ENCODE data around the gene JKAMP.
A peak's percentile ranks its signal among the peaks of the same experiment; 100 is the strongest.

The JKAMP gene

GRCh38 chr14:59510966-59511365 lies 26.6 kb downstream of the JKAMP start:
- no peak for TF ChIP-seq CTCF (IDR thresholded peaks at IDR 0.05; ENCODE audit: insufficient read depth, low read length, poor library complexity, severe bottlenecking)
- Histone ChIP-seq H3K4me3 (replicated peaks; ENCODE audit: low read depth, low read length) (no peak overlapping the region), H3K36me3 (ENCODE audit: control insufficient read depth, insufficient read depth, low read length) (no peaks in the 10 kb centered on the region), H3K27me3 (replicated peaks; ENCODE audit: control insufficient read depth, insufficient read depth, low read length) (no peaks in the 10 kb centered on the region)
- no peak for DNase-seq (ENCODE audit: extremely low read depth, insufficient read length)

GRCh38 chr14:59511916-59512575 lies 27.7 kb downstream of the JKAMP start:
- TF ChIP-seq CTCF (IDR thresholded peaks at IDR 0.05; ENCODE audit: insufficient read depth, low read length, poor library complexity, severe bottlenecking), result peak; percentile 65
- Histone ChIP-seq H3K4me3 (replicated peaks; ENCODE audit: low read depth, low read length) (no peak overlapping the region), H3K36me3 (ENCODE audit: control insufficient read depth, insufficient read depth, low read length) (no peaks in the 10 kb centered on the region), H3K27me3 (replicated peaks; ENCODE audit: control insufficient read depth, insufficient read depth, low read length) (no peaks in the 10 kb centered on the region)
- no peak for DNase-seq (ENCODE audit: extremely low read depth, insufficient read length)

- no peaks in the 10 kb centered on the region for H3K27me3 ChIP-seq (replicated peaks; ENCODE audit: control insufficient read depth, insufficient read depth, low read length)
- no peak for TF ChIP-seq CTCF (IDR thresholded peaks at IDR 0.05; ENCODE audit: insufficient read depth, low read length, poor library complexity, severe bottlenecking)
- DNase-seq (ENCODE audit: extremely low read depth, insufficient read length), result no peak
- H3K36me3 ChIP-seq (ENCODE audit: control insufficient read depth, insufficient read depth, low read length), result no peaks in the 10 kb centered on the region
- H3K4me3 ChIP-seq (replicated peaks; ENCODE audit: low read depth, low read length), result no peak overlapping the region
These were observed 35.9 kb downstream of the JKAMP start for GRCh38 chr14:59520224-59520623.

- no peak for DNase-seq (ENCODE audit: extremely low read depth, insufficient read length)
- H3K27me3 ChIP-seq (replicated peaks; ENCODE audit: control insufficient read depth, insufficient read depth, low read length), result no peaks in the 10 kb centered on the region
These were observed 44.9 kb downstream of the JKAMP start for GRCh38 chr14:59529189-59529588.

GRCh38 chr14:59530349-59530748 lies 46.0 kb downstream of the JKAMP start:
- DNase-seq (ENCODE audit: extremely low read depth, insufficient read length), result no peak
- TF ChIP-seq CTCF (IDR thresholded peaks at IDR 0.05; ENCODE audit: insufficient read depth, low read length, poor library complexity, severe bottlenecking), result no peak
- Histone ChIP-seq H3K36me3 (ENCODE audit: control insufficient read depth, insufficient read depth, low read length) (no peaks in the 10 kb centered on the region), H3K27me3 (replicated peaks; ENCODE audit: control insufficient read depth, insufficient read depth, low read length) (no peaks in the 10 kb centered on the region), H3K4me3 (replicated peaks; ENCODE audit: low read depth, low read length) (no peak overlapping the region)

More at GRCh38 chr14:59529189-59529588, 44.9 kb downstream of the JKAMP start:
- TF ChIP-seq CTCF (IDR thresholded peaks at IDR 0.05; ENCODE audit: insufficient read depth, low read length, poor library complexity, severe bottlenecking), result no peak
- no peaks in the 10 kb centered on the region for H3K36me3 ChIP-seq (ENCODE audit: control insufficient read depth, insufficient read depth, low read length)
- no peak overlapping the region for H3K4me3 ChIP-seq (replicated peaks; ENCODE audit: low read depth, low read length)

- no peaks in the 10 kb centered on the region for H3K36me3 ChIP-seq (ENCODE audit: control insufficient read depth, insufficient read depth, low read length)
- TF ChIP-seq CTCF (IDR thresholded peaks at IDR 0.05; ENCODE audit: insufficient read depth, low read length, poor library complexity, severe bottlenecking), result no peak
- DNase-seq (ENCODE audit: extremely low read depth, insufficient read length), result no peak
- H3K27me3 ChIP-seq (replicated peaks; ENCODE audit: control insufficient read depth, insufficient read depth, low read length), result no peaks in the 10 kb centered on the region
- H3K4me3 ChIP-seq (replicated peaks; ENCODE audit: low read depth, low read length), result no peak overlapping the region
These were observed 48.1 kb downstream of the JKAMP start for GRCh38 chr14:59532419-59532818.

Data from GM06990 (cell line).